ENCODE measurements around the gene MKX.

DNA sequence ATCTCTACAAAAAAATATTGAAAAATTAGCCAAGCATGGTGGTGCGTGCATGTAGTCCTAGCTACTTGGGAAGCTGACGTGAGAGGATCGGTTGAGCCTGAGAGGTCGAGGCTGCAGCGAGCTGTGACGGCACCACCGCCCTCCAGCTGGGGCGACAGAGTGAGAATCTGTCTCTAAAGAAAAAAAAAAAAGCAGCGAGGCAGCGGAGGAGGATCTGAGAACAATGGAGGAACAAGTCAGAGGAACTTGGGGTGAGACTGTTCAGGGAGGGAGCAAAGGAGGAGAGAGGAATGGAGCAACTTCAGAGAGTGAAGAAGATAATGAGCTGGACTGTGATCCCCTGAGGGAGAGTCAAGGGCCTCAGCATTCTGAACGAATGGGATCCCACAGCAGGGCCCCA is 85.4 kb downstream of the MKX start:
- TF ChIP-seq, protein P1, sequence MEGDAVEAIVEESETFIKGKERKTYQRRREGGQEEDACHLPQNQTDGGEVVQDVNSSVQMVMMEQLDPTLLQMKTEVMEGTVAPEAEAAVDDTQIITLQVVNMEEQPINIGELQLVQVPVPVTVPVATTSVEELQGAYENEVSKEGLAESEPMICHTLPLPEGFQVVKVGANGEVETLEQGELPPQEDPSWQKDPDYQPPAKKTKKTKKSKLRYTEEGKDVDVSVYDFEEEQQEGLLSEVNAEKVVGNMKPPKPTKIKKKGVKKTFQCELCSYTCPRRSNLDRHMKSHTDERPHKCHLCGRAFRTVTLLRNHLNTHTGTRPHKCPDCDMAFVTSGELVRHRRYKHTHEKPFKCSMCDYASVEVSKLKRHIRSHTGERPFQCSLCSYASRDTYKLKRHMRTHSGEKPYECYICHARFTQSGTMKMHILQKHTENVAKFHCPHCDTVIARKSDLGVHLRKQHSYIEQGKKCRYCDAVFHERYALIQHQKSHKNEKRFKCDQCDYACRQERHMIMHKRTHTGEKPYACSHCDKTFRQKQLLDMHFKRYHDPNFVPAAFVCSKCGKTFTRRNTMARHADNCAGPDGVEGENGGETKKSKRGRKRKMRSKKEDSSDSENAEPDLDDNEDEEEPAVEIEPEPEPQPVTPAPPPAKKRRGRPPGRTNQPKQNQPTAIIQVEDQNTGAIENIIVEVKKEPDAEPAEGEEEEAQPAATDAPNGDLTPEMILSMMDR (IDR thresholded peaks at IDR 0.05 in 4 of 5, conservative IDR thresholded peaks at IDR 0.05 in 1 of 5), result no peak
- no peak for TF ChIP-seq POLR2A (IDR thresholded peaks at IDR 0.05)
